ENCODE results near the gene PLEKHM1.
"Not testable (repeated sequence)": the region's sequence is repeated elsewhere in the genome, so short reads cannot be mapped to it uniquely, and the experiment has no call there.

Gene PLEKHM1

DNA sequence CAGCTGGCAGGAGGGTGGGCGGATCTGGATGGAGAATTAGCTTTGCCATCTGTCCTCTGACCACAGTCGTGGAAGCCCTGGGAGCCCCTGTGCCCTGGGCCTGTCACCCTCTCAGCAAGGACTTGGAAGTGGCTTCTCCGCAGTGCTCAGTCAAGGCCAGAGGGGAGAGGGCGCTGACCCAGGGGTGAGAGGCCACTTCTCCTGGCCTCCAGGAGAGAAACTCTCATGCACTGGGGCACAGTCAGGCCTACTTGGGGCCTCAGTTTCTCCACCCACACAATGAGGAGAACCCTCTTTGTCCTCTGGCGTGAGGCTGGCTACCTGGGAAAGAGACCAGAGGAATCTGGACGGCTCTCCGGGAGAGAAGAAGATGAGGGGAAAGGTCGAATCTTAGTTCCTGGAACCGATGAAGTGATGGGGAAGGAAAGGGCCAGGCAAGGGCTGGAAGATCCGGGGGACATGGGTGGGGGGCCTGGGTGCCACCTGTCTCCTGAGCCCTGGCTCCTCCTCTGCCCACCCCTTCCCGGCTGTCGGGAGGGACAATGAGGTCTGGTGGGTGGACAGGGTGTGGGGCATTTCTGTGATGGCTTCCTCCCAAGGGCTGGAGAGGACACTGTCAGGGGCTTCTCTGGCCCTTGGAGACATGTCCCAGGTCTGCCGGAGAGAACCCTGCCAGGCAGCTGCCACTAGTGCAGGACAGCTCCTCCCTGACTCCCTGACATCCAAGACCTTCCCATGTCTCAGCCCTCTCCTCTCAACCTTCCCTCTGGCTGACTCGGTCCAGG lies 48.8 kb downstream of the PLEKHM1 start:
- DNase-seq (ENCODE audit: low read depth in 2 of 2) = no peak

- DNase-seq (ENCODE audit: low read depth in 2 of 2) = not testable (repeated sequence)
These were observed 49.5 kb downstream of the PLEKHM1 start for GRCh38 chr17:45440839-45441515.

DNA sequence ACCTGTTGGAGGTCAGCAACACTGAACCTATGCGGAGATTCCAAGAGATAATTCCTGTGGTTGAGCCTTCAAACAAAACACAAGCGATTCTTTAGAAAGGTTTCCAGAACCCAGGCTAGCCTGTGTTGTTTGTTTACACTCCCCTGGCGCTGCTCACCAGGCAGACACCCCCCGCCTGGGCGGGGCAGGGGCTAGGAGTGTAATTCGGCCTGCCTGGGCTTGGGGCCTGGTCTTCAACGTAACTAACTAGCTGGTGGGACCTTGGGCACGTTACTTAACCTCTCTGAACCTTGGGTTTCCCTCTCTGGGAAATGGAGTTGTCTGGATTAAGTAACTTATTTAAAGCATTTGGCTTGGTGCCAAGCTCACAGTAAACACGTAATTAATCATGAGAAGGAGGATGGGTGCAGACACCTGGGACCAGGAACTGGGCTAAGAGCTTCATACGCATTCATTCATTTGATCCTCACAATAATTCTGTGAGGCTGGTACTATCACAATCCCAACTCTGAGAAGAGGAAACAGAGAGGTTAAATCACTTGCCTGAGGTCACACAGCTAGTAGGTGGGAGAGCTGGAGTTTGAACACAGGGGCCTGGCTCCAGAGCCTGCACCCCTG lies 50.3 kb downstream of the PLEKHM1 start:
- DNase-seq (ENCODE audit: low read depth in 2 of 2) = no peak

- no peak for DNase-seq (ENCODE audit: low read depth in 2 of 2)
These were observed 51.5 kb downstream of the PLEKHM1 start for GRCh38 chr17:45438931-45439610.

- no peak for DNase-seq (ENCODE audit: low read depth in 2 of 2)
These were observed 52.8 kb downstream of the PLEKHM1 start for GRCh38 chr17:45437465-45438283.

DNA sequence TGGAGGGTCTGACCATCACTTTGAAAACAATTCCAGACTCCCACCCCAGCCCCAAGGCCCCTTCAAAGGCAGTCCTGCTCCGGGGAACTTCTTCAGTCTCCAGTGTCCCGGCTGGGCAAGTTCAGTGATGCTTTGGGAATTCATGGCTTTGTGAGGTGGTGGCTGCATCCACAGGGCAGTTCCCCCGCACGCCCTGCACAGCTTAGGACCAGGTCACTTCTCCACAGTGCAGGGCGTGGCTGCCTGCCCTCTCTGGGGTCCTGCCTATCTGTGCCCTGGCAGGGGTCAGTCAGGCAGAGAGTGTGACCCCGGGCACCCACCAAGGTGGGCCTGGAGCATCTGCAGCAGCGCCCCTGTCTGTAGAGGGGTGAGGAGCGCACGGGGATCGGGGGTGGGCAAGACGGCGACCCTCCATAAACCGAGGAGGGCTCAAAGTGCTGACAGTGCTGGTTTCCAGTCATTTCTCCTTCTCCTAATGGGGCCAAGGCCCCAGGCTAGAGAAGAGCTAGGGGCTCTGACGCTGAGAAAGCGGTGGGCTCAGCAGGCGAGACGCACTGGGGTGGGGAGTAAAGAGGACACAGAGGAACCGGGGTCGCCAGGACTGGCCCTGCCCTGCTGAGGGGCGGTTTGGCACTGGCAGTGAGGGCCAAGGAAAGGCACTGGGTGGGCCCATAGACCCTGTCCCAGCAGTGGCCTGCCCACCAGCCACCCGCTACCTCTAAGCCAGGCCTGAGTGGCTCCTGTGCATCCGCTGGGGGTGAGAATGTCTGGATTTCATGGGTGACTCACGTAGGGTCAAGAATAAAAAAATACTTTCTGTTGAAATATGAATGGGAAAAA lies 53.7 kb downstream of the PLEKHM1 start:
- DNase-seq (ENCODE audit: low read depth in 2 of 2) = no peak

DNA sequence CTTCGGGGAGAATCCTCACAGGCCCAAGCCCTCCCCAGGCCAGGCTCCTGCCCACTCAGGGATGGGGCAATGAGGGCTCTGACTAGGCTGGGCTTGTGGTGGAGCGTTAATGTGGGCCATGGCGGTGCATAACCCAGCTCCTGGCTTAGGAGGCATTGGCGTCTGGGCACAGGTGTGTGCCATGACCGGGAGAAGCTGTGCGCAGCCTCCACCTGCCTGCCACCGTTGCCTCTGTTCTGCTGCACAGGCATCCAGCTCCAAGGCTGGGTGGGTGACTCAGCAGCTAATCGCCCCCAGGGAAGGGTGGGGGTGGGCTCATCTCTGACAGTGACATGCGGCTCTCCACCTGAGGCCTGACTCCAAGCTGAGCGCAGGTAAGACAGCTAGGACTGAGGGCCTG lies 54.4 kb downstream of the PLEKHM1 start:
- no peak for DNase-seq (ENCODE audit: low read depth in 2 of 2)

DNA sequence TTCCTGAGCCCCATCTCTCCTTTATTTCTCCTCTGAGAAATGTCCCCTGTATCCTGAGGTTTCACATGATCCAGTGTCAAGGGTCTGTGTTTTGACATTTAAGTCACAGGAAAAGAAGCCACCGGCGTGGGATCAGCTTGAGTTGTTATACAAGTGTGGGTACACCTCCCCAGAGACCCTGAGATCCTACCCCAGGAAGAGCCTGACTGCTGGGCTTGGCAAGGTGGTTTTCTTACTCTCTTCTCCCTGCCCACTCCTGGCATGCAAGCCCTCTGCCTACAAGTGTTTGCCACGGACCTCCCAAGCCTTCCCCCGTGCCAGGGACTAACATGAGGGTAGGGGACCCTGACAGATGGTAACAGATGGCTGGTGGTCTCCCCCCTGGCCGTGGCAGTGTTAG lies 55.0 kb downstream of the PLEKHM1 start:
- no peak for DNase-seq (ENCODE audit: low read depth in 2 of 2)

DNA sequence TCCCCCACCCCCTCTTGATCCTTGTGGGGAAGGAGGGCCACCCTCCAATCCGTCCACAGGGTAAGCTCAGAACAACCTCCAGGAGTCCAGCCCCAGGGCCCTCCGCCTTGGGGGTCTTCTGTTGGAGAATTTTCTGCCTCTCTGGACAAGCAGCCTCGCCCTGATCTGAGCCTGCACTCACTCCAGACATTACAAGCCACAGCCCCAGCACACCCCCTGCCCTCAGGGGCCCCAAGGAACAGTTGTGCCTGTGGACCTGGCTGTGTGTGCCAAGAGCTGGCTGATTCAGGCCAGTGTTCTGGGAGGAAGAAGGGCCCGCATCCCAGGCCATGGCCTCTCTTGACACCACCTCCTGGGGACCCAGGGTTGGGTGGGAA lies 57.4 kb downstream of the PLEKHM1 start:
- no peak for DNase-seq (ENCODE audit: low read depth in 2 of 2)

GRCh38 chr17:45432405-45433158 lies 57.9 kb downstream of the PLEKHM1 start, which contains the start of gene ARHGAP27:
Gene ARHGAP27 (minus strand): TSS chr17:45432870. CDS start chr17:45430279, 2,591 bp downstream.
- no peak for DNase-seq (ENCODE audit: low read depth in 2 of 2)

DNA sequence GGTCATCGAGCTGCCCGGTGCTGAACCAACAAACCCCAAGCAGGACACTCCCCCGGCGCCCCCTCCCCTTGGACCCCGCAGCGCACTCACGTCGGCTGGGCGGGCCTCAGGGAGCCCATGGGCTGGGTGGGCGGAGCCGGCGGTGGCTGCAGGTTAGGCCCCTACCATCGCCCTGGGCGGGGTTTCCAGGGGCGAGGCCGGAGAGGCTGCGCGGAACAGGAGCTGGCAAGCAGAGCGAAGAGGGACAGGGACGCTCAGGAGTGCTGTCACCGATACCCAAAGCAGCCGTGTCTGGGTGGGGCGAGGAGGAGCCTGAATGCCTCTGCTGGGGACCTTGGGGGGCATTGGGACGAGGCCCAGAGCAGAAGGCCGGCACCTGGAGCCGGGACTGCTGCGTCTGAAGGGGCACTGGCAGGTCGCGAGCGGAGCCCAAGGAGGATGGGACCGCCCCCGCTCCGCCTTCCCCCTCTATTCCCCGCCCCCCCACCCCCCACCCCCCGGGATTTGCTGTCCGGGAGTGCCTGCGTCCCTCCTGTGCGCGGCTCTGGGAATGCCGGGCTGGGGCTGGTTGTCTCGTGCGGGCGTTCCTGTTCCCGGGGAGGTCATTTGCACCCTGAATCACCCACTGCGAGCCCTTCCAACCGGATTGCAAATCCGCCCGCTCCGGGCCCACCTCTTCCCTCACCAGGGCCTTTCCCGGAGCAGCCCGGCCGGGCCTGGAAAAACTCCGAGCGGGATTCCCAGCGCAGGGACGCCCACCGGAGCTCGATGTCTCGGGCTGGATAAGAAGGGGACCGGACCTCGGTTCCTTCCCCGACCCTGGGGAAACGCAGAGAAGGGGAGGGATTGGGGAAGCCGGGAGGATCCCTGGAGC lies 58.8 kb downstream of the PLEKHM1 start:
- no peak for DNase-seq (ENCODE audit: low read depth in 2 of 2)

DNA sequence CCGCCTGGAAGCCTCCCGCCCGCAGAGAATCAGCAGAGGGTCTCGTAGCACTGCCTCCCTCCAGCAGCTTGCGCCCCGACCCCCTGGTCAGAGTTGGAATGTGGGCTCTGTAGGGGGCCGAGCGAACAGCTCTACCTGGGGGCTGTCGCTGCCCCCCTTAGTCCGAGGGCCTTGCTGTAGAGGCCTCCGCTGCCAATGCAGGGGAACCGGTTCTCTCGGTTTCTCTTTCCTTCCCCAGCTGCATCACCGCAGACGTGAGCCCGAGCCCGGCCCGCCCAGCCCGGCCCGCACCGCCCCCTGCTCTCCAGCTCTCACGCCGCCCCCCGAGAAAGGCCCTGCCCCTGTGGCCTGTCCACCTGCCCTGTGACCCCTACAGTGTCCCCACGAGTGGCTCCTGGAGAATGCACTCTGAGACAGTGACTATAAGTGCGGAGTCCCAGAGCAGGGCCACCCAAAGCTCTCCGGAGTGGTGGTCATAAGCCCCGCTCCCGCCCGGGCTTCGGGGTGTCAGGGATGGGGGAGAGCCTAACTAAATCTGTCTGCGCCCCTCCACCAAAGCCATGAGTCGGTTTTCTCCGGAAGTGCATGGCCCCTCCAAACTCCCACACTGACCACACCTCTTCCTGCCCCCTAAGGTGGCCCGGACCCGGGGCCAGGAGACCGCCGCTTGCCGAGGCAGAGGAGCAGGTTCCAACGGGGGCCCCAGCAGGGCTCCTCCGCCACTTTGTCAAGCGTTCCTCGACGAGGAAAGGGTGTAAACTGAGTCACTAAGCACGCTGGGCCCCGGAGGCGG lies 59.6 kb downstream of the PLEKHM1 start:
- no peak for DNase-seq (ENCODE audit: low read depth in 2 of 2)

DNA sequence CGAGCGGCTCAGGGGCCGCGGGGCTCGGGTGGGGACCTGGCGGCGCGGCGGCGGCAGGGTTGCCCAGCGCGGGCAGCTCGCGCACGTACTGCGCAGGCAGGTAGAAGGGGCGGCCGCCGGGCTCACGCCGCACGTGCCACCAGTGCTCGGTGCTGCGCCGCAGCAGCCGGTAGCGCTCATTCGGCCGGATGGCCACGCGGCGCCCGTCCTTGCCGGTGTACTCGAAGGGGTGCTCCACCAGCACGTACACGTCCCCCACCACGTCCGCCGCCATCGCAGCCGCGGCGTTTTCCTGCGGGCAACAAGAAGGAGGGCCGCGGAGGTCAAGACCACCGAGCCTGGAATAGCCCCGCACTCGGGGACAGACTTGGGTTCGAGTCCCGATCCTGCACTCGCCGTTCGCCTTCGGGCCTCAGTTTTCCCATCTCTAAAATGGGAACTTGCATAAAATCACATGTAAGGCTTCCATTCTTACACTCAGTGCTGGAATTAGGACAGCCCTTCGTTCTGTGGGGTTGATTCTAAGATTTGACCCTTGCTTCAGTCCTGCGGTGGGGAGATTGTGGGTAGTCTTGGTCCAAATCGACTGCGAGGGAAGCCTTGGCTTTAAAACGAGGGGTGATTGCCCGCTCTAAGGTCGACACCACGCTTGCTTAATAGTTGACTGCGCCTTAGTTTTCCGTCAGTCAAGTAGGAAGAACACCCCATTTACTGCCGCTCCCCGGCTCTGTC lies 60.3 kb downstream of the PLEKHM1 start:
- DNase-seq (ENCODE audit: low read depth in 2 of 2) = no peak

- DNase-seq (ENCODE audit: low read depth in 2 of 2) = no peak
These were observed 61.0 kb downstream of the PLEKHM1 start for GRCh38 chr17:45429339-45430005.

GRCh38 chr17:45428931-45429338 lies 61.6 kb downstream of the PLEKHM1 start:
- DNase-seq (ENCODE audit: low read depth in 2 of 2) = no peak

DNA sequence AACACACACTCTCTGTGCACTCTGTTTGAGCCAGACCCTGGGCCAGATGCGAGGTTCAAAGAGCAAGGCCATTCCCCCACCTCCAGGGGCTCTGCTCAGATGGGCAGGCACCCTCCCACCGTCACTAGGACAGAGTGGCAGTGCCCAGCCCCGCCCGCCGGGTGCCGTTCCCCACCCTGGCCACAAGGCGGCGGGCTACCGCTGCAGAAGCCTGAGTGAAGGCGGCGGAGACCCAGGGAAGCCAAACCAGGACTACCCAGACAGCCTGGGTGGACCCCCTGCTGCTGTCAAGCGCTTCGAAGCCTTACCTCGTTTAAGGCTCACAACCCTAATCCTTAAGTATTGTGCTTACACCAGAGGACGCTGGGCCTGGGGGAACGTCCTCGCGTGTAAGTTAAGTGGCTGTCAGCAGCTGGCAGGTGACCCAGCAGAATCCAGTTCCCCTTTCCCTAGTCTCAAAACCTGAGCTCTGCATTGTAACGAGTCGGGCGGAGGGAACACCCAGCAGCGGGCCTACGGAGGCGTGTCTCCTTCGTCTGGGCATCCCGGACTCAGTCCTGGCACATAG lies 62.4 kb downstream of the PLEKHM1 start:
- peak; percentile 14 to 19 for DNase-seq (ENCODE audit: low read depth in 2 of 2)

Measured in fibroblast of skin of left quadriceps (primary cell).